ENCODE results near the gene CYP27B1. TPM values are rescaled to one million over a fixed set of nuclear protein-coding genes. Genes with fewer than 3 reads are reported as not detected.

The CYP27B1 gene
- total RNA-seq, 1 donor from 2014 or later = 5.2 TPM

DNA sequence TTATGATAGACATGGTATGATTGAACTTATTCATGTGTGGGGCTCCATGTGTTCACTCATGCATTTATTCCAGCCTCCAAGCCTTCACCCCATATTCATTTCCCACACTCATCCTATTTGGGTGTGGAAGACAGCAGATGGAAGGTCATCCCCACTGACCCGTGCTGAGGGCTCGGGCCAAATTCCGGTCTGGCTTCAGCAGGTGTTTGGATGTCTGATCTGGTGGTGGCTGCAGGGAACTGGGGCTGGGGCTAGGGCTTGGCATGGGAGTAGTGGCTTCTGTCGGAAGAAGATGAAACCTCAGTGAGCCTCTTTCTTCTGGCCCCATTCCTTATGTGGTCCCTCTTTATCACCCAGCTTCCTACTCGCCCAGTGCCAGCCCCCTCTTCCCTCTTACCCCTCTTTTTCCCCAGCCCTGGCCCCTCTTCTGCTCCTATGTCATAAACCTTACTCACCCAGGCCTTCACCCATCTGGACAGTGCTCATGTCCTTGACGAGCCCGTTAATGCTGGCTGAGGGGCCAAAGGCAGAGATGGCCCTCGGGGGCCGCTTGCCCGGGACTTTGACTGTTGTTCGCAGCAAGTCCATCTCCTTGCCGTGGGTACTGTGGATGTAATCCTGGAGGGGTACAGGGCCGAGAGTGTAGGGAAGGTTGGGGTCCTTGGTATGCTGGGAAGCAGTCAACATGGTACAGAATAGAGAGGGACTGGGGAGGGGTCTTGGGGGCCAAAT, 36.4 kb downstream of the CYP27B1 start:
- DNase-seq (ENCODE audit: low read depth) = no peak
- H3K36me3 ChIP-seq (ENCODE audit: control insufficient read depth, insufficient read depth, low read length) = no peaks in the 10 kb centered on the region
- TF ChIP-seq, protein P1, sequence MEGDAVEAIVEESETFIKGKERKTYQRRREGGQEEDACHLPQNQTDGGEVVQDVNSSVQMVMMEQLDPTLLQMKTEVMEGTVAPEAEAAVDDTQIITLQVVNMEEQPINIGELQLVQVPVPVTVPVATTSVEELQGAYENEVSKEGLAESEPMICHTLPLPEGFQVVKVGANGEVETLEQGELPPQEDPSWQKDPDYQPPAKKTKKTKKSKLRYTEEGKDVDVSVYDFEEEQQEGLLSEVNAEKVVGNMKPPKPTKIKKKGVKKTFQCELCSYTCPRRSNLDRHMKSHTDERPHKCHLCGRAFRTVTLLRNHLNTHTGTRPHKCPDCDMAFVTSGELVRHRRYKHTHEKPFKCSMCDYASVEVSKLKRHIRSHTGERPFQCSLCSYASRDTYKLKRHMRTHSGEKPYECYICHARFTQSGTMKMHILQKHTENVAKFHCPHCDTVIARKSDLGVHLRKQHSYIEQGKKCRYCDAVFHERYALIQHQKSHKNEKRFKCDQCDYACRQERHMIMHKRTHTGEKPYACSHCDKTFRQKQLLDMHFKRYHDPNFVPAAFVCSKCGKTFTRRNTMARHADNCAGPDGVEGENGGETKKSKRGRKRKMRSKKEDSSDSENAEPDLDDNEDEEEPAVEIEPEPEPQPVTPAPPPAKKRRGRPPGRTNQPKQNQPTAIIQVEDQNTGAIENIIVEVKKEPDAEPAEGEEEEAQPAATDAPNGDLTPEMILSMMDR (IDR thresholded peaks at IDR 0.05; ENCODE audit: insufficient read depth, low read length, poor library complexity, severe bottlenecking) = no peak
- peaks cover 77% of the 10 kb centered on the region for H3K27me3 ChIP-seq (ENCODE audit: control insufficient read depth, insufficient read depth, low read length)
- no peak overlapping the region for H3K4me3 ChIP-seq (ENCODE audit: low read depth, low read length)

DNA sequence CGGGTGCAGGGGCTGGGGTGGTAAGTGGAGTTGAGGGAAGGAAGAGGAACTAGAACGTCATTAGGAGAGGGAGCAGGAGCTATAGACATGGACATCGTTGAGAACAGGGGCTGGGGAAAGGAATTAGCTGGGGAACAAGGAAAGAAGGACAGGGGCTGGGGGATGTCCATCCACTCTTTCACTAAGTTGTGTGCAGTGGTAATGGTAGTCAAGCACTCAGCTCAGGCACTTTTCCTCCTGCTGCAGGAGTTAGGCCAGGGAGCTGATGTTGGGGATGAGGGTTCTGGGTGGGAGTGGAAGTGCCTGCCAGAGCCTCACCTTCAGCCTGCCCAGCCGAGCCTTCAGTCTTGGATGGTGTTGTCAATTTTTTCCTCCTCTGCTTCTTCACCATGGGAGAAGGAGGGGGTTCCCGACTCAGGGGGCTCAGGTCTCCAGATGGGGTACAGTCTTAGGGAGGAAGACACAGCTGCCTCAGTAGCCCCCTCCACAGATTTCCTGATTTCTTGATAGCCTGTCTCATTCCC, 37.5 kb downstream of the CYP27B1 start:
- no peak for DNase-seq (ENCODE audit: low read depth)
- TF ChIP-seq, protein P1 (IDR thresholded peaks at IDR 0.05; ENCODE audit: insufficient read depth, low read length, poor library complexity, severe bottlenecking) = no peak
- H3K27me3 ChIP-seq (ENCODE audit: control insufficient read depth, insufficient read depth, low read length) = peaks cover 70% of the 10 kb centered on the region
- no peak overlapping the region for H3K4me3 ChIP-seq (ENCODE audit: low read depth, low read length)
- no peaks in the 10 kb centered on the region for H3K36me3 ChIP-seq (ENCODE audit: control insufficient read depth, insufficient read depth, low read length)

DNA sequence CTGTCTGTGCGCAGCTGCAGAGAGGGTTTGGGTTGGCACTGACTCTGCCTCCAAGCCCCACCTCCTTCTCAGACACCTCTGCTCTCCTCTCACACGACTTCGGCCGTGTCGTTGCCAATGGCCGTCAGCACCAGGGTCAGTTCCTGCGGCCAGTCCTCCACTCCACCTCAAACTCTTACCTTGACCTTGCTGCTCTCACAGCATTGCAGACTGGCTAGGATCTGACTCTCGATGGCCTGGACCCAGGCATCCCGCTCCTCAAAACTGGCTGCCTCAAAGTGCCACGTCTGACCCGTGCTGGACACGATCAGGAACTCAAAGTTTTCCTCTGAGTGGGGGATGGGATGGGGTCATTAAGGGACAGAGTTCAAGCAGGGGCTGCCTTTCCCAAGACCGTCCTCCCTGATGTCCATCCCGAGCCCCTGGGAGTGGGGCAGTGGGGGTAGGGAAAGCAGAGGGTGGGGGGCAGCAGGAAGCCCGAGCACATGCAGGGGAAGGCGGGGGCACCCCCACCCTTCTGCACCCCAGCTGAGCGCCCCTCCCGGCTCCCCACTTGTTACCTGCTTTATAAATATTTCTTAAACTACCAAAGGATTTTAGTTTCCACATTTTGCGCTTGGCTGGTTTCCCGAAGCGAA, 39.0 kb downstream of the CYP27B1 start:
- Histone ChIP-seq H3K27me3 (ENCODE audit: control insufficient read depth, insufficient read depth, low read length) (peaks cover 60% of the 10 kb centered on the region), H3K4me3 (ENCODE audit: low read depth, low read length) (no peak overlapping the region), H3K36me3 (ENCODE audit: control insufficient read depth, insufficient read depth, low read length) (no peaks in the 10 kb centered on the region)
- TF ChIP-seq, protein P1 (IDR thresholded peaks at IDR 0.05; ENCODE audit: insufficient read depth, low read length, poor library complexity, severe bottlenecking) = no peak
- no peak for DNase-seq (ENCODE audit: low read depth)

DNA sequence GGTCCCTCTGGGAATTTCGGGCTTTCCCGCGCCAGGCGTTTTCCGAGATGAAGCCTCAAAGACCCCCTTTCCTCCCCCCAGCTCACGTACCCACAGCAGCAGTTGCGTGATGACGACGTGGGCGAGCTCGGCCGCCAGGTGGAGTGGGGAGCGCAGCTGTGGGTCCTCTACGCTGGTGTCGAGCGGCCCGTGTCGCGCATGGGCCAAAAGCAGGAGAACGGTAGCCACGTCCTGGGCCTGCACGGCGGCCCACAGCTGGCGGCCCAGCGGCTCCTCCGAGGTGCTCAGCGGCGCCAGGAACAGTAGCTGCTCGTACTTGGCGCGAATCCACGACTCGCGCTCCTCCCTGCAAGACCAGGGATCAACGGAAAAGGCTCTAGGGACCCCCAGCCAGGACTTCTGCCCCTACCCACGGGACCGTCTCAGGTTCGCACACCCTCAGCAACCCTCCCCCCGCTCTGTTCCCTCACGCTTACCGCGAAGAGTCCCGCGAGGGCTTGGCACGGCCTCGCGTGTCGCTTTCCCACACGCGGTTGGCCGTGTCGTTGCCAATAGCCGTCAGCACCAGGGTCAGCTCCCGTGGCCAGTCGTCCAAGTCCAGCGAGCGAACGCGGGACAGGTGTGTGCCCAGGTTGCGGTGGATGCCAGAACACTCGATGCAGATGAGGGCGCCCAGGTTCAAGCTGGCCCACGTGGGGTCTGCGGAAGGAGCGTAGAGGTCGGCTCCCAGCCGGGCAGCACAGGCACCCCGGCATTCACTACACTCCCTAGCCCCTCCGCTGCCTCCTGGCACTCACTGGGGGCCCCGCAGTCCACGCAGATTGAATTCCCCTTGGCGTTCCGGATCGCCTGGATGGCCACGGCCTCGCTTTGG, 39.8 kb downstream of the CYP27B1 start:
- Histone ChIP-seq H3K4me3 (ENCODE audit: low read depth, low read length) (peak overlapping the region; percentile 57), H3K27me3 (ENCODE audit: control insufficient read depth, insufficient read depth, low read length) (peaks cover 53% of the 10 kb centered on the region), H3K36me3 (ENCODE audit: control insufficient read depth, insufficient read depth, low read length) (no peaks in the 10 kb centered on the region)
- DNase-seq (ENCODE audit: low read depth) = no peak
- TF ChIP-seq, protein P1 (IDR thresholded peaks at IDR 0.05; ENCODE audit: insufficient read depth, low read length, poor library complexity, severe bottlenecking) = peak; percentile 25

DNA sequence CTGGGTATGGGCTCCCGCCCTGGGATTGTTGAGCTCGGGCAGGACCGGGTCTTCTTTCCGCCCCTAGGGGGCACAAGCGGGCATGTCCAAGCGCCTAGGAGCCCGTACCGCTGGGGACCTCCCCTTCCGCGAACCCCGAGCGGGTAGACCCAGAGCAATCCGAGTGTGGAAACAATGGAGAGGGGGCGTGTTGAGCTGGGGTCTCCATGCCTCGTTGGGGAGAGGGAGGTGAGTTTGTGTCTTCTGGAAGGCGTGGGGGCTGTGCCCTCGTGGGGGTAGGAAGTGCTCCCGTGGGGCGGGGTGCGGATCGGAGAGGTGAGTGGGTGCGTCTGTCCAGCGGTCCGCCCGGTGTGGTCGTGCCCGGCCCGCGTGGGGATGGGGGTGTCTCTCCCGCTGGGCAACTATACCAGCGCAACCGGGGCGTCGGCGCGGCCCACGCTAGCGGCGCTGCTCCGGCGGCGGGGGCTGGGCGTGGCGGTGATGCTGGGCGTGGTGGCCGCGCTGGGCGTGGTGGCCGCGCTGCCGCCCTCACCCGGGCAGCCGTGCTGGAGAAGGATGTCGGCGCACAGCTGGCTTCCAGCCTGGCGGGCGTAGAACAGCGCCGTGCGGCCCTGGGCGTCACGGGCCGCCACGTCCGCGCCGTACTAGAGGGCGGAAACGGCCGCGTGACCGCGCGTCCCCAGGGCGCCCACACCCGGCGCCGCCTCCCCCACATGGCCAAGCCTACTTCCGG, 40.6 kb downstream of the CYP27B1 start:
- peak overlapping the region; percentile 57 for H3K4me3 ChIP-seq (ENCODE audit: low read depth, low read length)
- H3K27me3 ChIP-seq (ENCODE audit: control insufficient read depth, insufficient read depth, low read length) = peaks cover 48% of the 10 kb centered on the region
- no peaks in the 10 kb centered on the region for H3K36me3 ChIP-seq (ENCODE audit: control insufficient read depth, insufficient read depth, low read length)
- peak; percentile 26 for DNase-seq (ENCODE audit: low read depth)
- TF ChIP-seq, protein P1 (IDR thresholded peaks at IDR 0.05; ENCODE audit: insufficient read depth, low read length, poor library complexity, severe bottlenecking) = peak; percentile 90

All from kidney epithelial cell (primary cell).